HUES6 (cell line): ENCODE measurements around the gene NPAT.
"Not testable (repeated sequence)": the region's sequence is repeated elsewhere in the genome, so short reads cannot be mapped to it uniquely, and the experiment has no call there.

ENCODE experiments used
- H3K27ac ChIP-seq: 2 replicates; pipeline ENCODE4 v1.7.0; 2013; ENCODE audit warnings: low read depth, mild to moderate bottlenecking, low read length, inconsistent platforms
- H3K27me3 ChIP-seq: 2 replicates; pipeline ENCODE4 v1.6.1; 2013; ENCODE audit warnings: low read length; ENCODE audit not compliant: control insufficient read depth, insufficient read depth
- H3K36me3 ChIP-seq: 2 replicates; pipeline ENCODE4 v1.6.1; 2013; ENCODE audit warnings: low read length; ENCODE audit not compliant: control insufficient read depth, insufficient read depth
- H3K4me1 ChIP-seq: 2 replicates; pipeline ENCODE4 v1.6.1; 2013; ENCODE audit warnings: low read length; ENCODE audit not compliant: control insufficient read depth, insufficient read depth
- H3K4me3 ChIP-seq: 2 replicates; pipeline ENCODE4 v1.5.1; 2013; ENCODE audit warnings: low read depth, low read length
- H3K9ac ChIP-seq: one replicate; pipeline ENCODE4 v1.6.1; 2013; ENCODE audit warnings: mild to moderate bottlenecking, low read length
- H3K9me3 ChIP-seq: 2 replicates; pipeline ENCODE4 v1.6.1; 2013; ENCODE audit warnings: low read depth, low read length; ENCODE audit not compliant: control insufficient read depth, insufficient read depth

NPAT gene

GRCh38 chr11:108199446-108200321 lies 22.8 kb downstream of the NPAT start:
- Histone ChIP-seq H3K9ac (no peak overlapping the region), H3K27me3 (no peaks in the 10 kb centered on the region), H3K27ac (peak overlapping the region; percentile 2; the same call in 1 of the 2 replicates), H3K4me1 (peaks cover 25% of the 10 kb centered on the region), H3K4me3 (no peak overlapping the region), H3K9me3 (0 out of 2 replicates have a peak, but pooled peaks cover 8% of the 10 kb centered on the region), H3K36me3 (peaks cover 58% of the 10 kb centered on the region)

DNA sequence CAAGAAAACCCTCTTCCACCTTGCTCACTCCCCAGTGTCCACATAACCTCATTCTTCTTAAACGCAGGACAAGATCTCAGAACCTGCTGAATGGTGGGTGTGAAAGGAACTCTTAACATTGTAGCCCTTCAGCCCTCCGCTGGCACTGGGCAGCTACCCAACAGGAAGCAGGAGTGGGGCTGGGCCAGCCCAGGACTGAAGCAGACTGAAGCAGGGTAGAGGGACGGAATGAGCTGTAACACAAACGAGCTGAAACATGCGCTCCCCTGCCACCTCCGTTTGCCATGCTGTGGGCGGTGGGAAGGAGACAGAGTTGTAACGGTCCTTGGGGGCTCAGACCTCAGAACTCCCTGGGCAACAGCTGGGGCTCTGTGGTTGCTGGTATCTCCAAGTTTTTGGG lies 23.6 kb downstream of the NPAT start:
- no peak overlapping the region for H3K9ac ChIP-seq

GRCh38 chr11:108197351-108197750 lies 25.1 kb downstream of the NPAT start:
- H3K27me3 ChIP-seq: no peaks in the 10 kb centered on the region
- H3K36me3 ChIP-seq: peaks cover 59% of the 10 kb centered on the region
- H3K4me1 ChIP-seq: peaks cover 25% of the 10 kb centered on the region
- no peak overlapping the region for H3K9ac ChIP-seq
- no peak overlapping the region for H3K4me3 ChIP-seq
- H3K27ac ChIP-seq: no peak overlapping the region
- H3K9me3 ChIP-seq: no peaks in the 10 kb centered on the region

More for the DNA sequence above, 23.6 kb downstream of the NPAT start:
- Histone ChIP-seq H3K4me1 (peaks cover 25% of the 10 kb centered on the region), H3K27ac (0 out of 2 replicates have a peak overlapping the region, but pooled peaks have one; percentile 2), H3K9me3 (no peaks in the 10 kb centered on the region), H3K27me3 (no peaks in the 10 kb centered on the region), H3K4me3 (no peak overlapping the region), H3K36me3 (peaks cover 58% of the 10 kb centered on the region)

- no peak overlapping the region for H3K4me3 ChIP-seq
- H3K27ac ChIP-seq: no peak overlapping the region
- H3K9me3 ChIP-seq: no peaks in the 10 kb centered on the region
- H3K9ac ChIP-seq: no peak overlapping the region
- H3K4me1 ChIP-seq: peaks cover 25% of the 10 kb centered on the region
- H3K36me3 ChIP-seq: peaks cover 64% of the 10 kb centered on the region
- H3K27me3 ChIP-seq: no peaks in the 10 kb centered on the region
Observed at GRCh38 chr11:108196901-108197300, 25.5 kb downstream of the NPAT start.

DNA sequence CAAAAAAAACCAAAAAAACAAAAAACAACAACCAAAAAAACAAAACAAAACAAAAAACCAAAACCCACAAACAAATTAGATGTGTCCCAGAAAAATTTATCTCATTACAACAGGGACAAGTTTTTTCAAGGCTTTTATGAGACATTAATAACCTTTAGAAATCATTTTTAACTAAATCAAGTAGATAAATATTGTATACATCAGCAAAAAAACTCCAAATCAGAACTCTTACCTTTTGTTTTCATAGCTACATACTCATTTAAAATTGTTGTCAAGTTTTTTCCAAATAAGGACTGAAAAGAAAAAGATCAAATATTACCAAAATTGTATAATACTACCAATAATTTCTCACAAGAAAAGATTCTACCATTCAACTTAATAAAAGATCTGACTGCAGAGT lies 28.7 kb downstream of the NPAT start:
- Histone ChIP-seq H3K4me1 (no peaks in the 10 kb centered on the region), H3K9ac (no peak overlapping the region), H3K27me3 (no peaks in the 10 kb centered on the region), H3K9me3 (no peaks in the 10 kb centered on the region), H3K36me3 (peaks cover 74% of the 10 kb centered on the region), H3K27ac (no peak overlapping the region), H3K4me3 (no peak overlapping the region)

- no peaks in the 10 kb centered on the region for H3K9me3 ChIP-seq
- no peaks in the 10 kb centered on the region for H3K27me3 ChIP-seq
- H3K27ac ChIP-seq: no peak overlapping the region
- peaks cover 87% of the 10 kb centered on the region for H3K36me3 ChIP-seq
- no peak overlapping the region for H3K9ac ChIP-seq
- no peaks in the 10 kb centered on the region for H3K4me1 ChIP-seq
- no peak overlapping the region for H3K4me3 ChIP-seq
Observed at GRCh38 chr11:108177570-108177969, 44.9 kb downstream of the NPAT start.

GRCh38 chr11:108170184-108170583 lies 52.3 kb downstream of the NPAT start:
- Histone ChIP-seq H3K27me3 (no peaks in the 10 kb centered on the region), H3K27ac (no peak overlapping the region), H3K9me3 (no peaks in the 10 kb centered on the region), H3K9ac (no peak overlapping the region), H3K4me3 (no peak overlapping the region), H3K36me3 (peaks cover 84% of the 10 kb centered on the region), H3K4me1 (no peaks in the 10 kb centered on the region)

DNA sequence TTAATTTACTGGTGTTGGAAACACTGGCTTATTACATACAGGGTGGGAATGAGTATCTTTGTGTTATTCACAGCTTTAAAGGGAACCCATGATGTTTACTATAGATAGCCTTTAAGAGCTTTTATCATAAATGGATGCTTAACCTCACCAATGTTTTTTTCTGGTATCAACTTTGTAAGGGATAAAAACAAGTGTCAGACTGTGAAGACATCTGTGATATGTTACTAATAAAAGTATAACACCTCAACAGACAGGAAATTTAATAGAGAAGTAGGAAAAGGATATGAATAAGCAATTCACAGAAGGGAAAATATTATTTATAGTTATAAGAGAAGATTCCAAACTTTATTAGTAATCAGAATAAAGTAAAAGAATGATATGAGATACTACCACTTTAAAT lies 54.8 kb downstream of the NPAT start:
- H3K9me3 ChIP-seq: no peaks in the 10 kb centered on the region
- H3K4me3 ChIP-seq: no peak overlapping the region
- H3K4me1 ChIP-seq: no peaks in the 10 kb centered on the region
- H3K27me3 ChIP-seq: no peaks in the 10 kb centered on the region
- no peak overlapping the region for H3K27ac ChIP-seq
- H3K9ac ChIP-seq: no peak overlapping the region
- peaks cover 83% of the 10 kb centered on the region for H3K36me3 ChIP-seq

GRCh38 chr11:108162878-108163277 lies 59.6 kb downstream of the NPAT start:
- not testable (repeated sequence) for H3K9ac ChIP-seq, H3K4me1 ChIP-seq, H3K9me3 ChIP-seq, H3K4me3 ChIP-seq, H3K27ac ChIP-seq, H3K27me3 ChIP-seq
- H3K36me3 ChIP-seq: peaks cover 90% of the 10 kb centered on the region

DNA sequence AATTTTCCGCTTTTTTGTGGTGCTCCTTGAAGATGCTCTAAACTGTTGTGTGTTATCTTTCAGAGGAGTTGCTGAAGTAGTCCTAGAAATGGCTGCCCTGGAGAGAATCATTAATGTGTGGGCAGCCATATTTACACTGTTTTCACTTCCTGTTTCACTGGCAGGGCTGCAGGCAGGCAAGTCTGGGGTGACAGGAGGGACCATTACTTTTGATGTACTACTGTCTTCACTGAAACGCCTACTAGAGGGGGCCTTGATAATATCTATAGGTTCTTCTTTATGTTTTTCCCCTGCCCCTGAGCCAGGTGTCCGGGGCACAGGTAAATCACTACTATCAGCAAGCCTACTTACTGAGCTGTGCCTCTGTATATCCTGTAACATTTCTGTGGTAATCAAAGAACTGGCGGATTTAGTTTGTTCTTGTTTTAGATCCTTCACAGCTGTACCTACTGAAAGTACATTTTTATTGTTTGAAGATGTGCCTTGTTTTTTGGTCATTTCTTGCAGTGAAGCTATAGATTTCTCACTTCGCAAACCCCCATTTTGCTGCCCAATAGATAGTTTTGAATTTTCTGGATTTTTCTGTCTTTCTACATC lies 61.4 kb downstream of the NPAT start:
- Histone ChIP-seq H3K4me1 (no peaks in the 10 kb centered on the region), H3K27ac (no peak overlapping the region), H3K27me3 (no peaks in the 10 kb centered on the region), H3K9ac (no peak overlapping the region), H3K4me3 (no peak overlapping the region), H3K9me3 (no peaks in the 10 kb centered on the region), H3K36me3 (peaks cover 91% of the 10 kb centered on the region)

DNA sequence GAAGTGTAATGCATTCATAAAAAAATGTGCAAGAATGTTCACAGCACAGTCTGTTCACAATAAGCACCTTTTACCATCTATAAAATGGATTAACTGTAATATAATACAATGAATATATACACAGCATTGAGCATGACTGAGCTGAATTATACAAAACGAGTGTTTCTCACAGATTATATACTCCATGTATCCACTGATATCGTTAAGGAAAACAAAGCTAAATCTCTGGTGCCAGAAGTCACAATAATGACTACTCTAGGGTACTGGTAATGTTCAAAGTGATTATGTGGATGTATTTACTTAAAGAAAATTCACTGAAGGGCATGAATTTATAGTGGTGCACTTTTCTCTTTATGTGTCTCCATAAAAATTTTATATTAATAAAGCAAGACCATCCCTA lies 67.8 kb downstream of the NPAT start:
- no peak overlapping the region for H3K9ac ChIP-seq
- no peak overlapping the region for H3K27ac ChIP-seq
- no peak overlapping the region for H3K4me3 ChIP-seq
- H3K27me3 ChIP-seq: no peaks in the 10 kb centered on the region
- H3K9me3 ChIP-seq: no peaks in the 10 kb centered on the region
- peaks cover 89% of the 10 kb centered on the region for H3K36me3 ChIP-seq
- no peaks in the 10 kb centered on the region for H3K4me1 ChIP-seq
